Stimulated activated CD8-positive, alpha-beta memory T cell treated with anti-CD3 and anti-CD28 coated beads, Interleukin-4, amount 100 ng/mL, for 24 hours (primary cell): ENCODE results near the gene NR2F1-AS1.

Experiments
- DNase-seq: peaks from one replicate; pipeline ENCODE4 v3.0.0-alpha.2; 2020; ENCODE audit warnings: low read depth

The NR2F1-AS1 gene

GRCh38 chr5:93384026-93384425 lies 197.0 kb downstream of the NR2F1-AS1 start:
- no peak for DNase-seq

GRCh38 chr5:93382188-93382825 lies 198.7 kb downstream of the NR2F1-AS1 start:
- DNase-seq: no peak

- no peak for DNase-seq
Measured at GRCh38 chr5:93381057-93381456, 200.0 kb downstream of the NR2F1-AS1 start.

- DNase-seq: no peak
Measured at GRCh38 chr5:93378073-93378472, 202.9 kb downstream of the NR2F1-AS1 start.

GRCh38 chr5:93371893-93372292 lies 209.1 kb downstream of the NR2F1-AS1 start:
- DNase-seq: no peak

- no peak for DNase-seq
Measured at GRCh38 chr5:93364378-93364777, 216.6 kb downstream of the NR2F1-AS1 start.

- DNase-seq: no peak
Measured at GRCh38 chr5:93360436-93361088, 220.5 kb downstream of the NR2F1-AS1 start.

GRCh38 chr5:93359960-93360305 lies 221.1 kb downstream of the NR2F1-AS1 start:
- DNase-seq: no peak
